Posterior cingulate gyrus (tissue), 11 donors: ENCODE data around the gene KIAA1671.

Experiments used
- DNase-seq, 10 donors: peaks; one replicate each; pipeline versions ENCODE4 v3.0.0 to v3.0.0-alpha.2; 2020 to 2021; ENCODE audit warnings: mixed read lengths in 3 of 10
- intact Hi-C: fragments of 100-400 bp; cut with DNase I; formaldehyde crosslinking; loops from one replicate; pipeline ENCODE4 v1.15.1; 2023

Gene KIAA1671

GRCh38 chr22:25104367-25104766 is 151.9 kb downstream of the KIAA1671 start:
- intact Hi-C loops = no loop called here
- no peak for DNase-seq

- intact Hi-C loops = no loop called here
These were observed 153.5 kb downstream of the KIAA1671 start for GRCh38 chr22:25105817-25106650.

GRCh38 chr22:25109878-25110595 is 157.5 kb downstream of the KIAA1671 start:
- peak in 1 of 10 donors; percentile 14 for DNase-seq
- intact Hi-C loops = no loop called here

More at GRCh38 chr22:25105817-25106650, 153.5 kb downstream of the KIAA1671 start:
- DNase-seq = no peak

GRCh38 chr22:25110596-25110845 is 158.0 kb downstream of the KIAA1671 start:
- intact Hi-C loops = no loop called here
- no peak for DNase-seq

- peak in 8 of 10 donors; percentile 22 to 92 (median 54) for DNase-seq
- intact Hi-C loops = no loop called here
These were observed 158.5 kb downstream of the KIAA1671 start for GRCh38 chr22:25110846-25111578.

DNA sequence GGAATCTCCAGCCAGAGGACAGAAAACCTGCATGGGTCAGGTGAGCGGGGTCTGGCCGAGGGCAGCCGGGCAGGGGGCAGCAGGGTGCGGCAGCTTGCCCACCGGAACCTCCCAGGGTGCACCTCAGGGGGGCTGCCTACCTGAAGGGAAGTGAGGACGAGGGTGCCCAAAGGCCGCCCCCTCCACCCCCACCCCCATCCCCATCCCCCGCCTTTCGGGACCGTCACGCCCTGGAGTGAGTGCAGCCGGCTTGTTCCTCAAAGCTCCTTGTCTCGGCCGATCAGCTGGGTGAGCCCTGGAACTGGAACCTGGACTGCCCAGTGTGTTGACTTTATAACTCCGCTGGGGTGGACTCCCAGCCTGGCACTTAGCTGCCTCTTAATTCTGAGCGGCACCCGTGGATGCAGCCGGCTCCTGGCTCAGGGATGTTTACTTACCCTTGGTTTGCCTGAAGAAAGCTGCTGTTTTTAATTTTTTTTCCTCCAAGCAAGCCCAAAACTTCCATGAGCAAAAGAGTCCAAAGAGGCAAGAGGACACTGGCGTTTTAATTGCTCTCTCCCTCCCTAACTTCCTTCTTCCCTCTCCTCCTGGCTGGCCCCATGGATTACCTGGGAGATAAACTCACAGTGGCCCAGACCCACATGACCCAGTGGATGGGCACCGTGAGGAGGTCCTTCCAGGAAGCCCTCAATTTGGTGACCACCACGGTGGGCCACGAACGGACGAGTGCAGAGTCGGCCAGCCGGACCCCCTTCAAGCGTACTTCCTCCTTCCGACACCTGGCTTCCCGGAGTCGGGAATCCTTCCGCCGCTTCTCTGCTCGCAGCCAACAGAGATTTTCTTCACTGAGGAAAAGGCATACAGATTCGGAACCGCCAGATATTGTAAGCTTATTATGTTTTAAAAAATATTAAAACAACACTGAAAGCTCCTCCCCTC is 159.3 kb downstream of the KIAA1671 start:
- DNase-seq = peak in 2 of 10 donors; percentile 87
- intact Hi-C loops = no loop called here

DNA sequence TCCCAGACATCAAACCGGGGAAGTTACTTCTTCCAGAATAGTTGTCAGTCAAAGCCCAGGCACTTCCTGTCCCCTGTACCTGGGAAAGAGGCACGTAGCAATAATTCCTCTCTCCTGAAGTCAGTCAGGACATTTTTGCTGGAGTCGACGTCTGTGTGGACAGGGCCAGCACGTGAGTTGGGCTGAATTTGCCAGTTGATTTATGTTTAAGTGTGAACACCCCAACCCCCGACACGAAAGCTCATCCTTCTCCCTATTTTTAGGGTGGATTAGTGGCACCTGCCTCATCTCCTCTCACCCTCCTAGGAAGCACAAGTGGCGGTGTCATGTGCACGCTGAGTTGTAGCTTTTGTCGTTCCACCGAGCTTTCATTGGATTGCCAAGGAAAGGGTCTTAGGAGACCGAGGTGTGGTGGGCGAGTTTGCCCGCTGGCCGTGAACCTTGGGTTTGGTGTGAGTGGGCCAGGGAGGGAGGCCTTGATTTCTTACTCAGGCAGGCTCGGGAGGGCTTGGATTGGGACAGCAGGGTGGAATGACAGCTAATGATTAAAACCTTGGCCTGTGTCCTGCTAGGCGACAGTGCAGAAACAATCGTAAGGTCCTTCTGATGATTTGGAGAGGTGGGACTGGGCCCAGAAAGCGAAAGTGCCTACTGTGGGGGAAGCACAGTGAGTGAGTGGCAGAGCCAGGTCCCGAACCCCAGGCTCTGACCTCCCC is 160.2 kb downstream of the KIAA1671 start:
- intact Hi-C loops = no loop called here

GRCh38 chr22:25113316-25113721 is 160.8 kb downstream of the KIAA1671 start:
- DNase-seq = peak in 2 of 10 donors; percentile 51 to 68
- intact Hi-C loops = no loop called here

More for the DNA sequence above, 160.2 kb downstream of the KIAA1671 start:
- DNase-seq = peak in 1 of 10 donors; percentile 69

- peak in 1 of 10 donors; percentile 57 for DNase-seq
- intact Hi-C loops = no loop called here
These were observed 162.2 kb downstream of the KIAA1671 start for GRCh38 chr22:25114369-25115362.

DNA sequence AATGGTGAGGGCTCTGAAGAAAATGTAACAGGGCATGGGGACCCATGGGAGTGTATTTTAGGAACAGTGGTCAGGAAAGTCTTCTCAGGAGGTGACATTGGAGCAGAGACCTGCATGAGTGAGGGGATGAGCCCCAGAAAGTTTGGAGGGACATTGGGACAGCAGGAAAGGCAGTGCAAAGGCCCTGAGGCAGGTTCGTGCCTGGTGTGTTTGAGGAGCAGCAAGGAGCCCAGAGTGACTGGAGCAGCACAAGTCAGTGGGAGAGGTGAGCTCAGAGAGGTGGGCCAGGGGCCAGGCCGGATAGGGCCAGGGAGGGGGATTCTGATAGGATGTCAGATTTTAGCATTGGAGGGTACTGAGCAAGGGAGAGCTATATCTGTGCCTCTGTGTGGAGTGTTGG is 167.1 kb downstream of the KIAA1671 start:
- intact Hi-C loops = no loop called here
- peak in 1 of 10 donors; percentile 43 for DNase-seq

DNA sequence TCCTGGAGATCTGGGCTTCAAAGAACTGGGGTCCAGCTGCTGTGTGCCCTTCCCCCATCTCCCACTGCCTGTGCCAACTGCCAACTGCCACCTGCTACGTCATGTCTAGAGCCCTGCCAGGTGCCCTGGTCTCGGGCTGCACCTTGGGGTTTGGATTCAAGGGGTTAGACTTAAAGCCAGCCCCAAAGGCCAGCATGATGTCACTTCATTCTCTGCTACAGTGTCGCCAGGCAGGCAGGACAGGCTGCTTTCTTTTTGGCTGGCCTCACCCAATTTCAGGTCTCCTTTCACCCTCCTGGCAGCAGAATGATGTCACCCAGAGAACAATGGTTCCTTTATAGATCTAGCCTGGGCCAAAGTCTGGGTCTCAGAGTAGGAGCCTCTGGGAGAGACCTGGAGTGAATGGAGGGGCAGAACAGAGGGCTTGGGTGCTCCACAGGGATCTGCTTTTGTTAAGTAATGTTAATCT is 167.6 kb downstream of the KIAA1671 start:
- peak in 1 of 10 donors; percentile 68 for DNase-seq
- intact Hi-C loops = no loop called here

DNA sequence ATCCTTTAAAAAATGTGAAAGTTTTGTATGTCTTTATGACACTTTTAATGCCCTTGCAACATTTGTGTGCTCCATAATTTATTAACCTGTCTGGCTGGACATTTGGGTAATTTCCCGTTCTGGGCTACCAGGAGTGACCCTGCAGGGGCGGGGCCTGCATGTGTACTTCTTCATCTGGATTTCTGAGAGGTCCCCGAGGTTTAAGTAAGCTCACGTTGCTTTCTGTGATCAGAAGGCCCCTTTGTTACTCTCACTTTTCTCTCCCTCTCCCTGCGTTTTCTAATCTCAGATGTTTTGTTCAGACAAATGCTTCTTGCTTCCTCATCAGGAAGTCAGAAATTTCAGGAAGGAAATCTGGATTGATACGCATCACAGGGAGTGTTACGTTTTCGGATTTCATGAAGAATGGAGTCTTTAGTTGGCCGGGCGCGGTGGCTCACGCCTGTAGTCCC is 168.3 kb downstream of the KIAA1671 start:
- intact Hi-C loops = no loop called here
- DNase-seq = peak in 1 of 10 donors; percentile 9

GRCh38 chr22:25122136-25122764 is 169.7 kb downstream of the KIAA1671 start:
- intact Hi-C loops = no loop called here
- DNase-seq = peak in 1 of 10 donors; percentile 43

GRCh38 chr22:25123677-25124076 is 171.2 kb downstream of the KIAA1671 start:
- DNase-seq = no peak
- intact Hi-C loops = no loop called here

GRCh38 chr22:25125693-25126357 is 173.3 kb downstream of the KIAA1671 start:
- intact Hi-C loops = no loop called here
- DNase-seq = no peak

DNA sequence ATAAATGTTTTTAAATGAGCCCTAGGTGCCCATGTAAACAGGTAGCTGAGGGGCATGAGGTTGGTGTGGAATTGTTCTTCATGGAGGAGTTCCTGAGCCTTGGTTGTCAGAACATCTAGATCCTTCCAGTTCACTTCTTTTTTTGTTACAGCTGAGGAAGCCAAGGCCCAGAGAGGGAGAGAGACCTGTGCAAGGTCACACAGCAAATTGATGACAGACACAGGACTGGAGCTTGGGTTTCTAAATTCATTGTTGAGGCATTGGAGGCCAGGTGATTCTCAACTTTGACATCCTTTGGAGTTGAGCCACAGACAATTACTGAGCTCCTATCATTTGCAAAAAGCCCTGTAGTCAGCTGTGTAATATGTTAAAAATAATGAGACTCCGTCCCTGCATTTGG is 174.0 kb downstream of the KIAA1671 start:
- intact Hi-C loops = no loop called here
- peak in 2 of 10 donors; percentile 2 to 11 for DNase-seq

DNA sequence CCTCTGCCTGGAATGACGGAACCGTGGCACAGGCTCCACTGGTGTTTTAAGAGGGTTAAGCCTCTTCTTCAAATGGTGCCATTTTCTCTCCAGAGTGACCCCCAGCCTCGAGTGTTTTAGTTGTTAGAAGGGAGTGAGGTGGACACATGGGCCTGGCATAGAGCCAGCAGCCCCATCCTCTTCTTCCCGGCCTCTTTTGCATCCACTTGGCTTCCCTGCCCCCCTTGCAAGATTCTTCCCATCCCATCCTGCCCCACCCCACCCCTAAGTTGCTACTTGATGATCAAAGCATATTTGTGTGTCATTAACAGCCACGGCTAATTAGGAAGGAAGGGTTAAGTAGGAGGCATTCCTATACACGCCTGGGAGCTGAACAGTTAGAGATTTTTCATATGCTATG is 174.8 kb downstream of the KIAA1671 start:
- DNase-seq = peak in 1 of 10 donors; percentile 29
- intact Hi-C loops = no loop called here
